D721Med (cell line): ENCODE measurements around the gene CRELD1.
"Not testable (repeated sequence)": the region's sequence is repeated elsewhere in the genome, so short reads cannot be mapped to it uniquely, and the experiment has no call there.

Experiments
- DNase-seq: peaks from one replicate; pipeline ENCODE4 v3.0.0; 2011; ENCODE audit warnings: low spot score; ENCODE audit not compliant: insufficient read length
- FAIRE-seq: peaks from 2 replicates; lab custom pipeline; 2011; peaks lifted over from hg19 to GRCh38; lab: Jason Lieb, UNC
- CTCF ChIP-seq: IDR thresholded peaks from 2 replicates; pipeline ENCODE4 v1.5.1; 2012; ENCODE audit warnings: mild to moderate bottlenecking, control low read depth; ENCODE audit not compliant: insufficient read depth; ENCODE audit errors: missing control alignments

CRELD1 gene

GRCh38 chr3:9899289-9899791 is 34.3 kb upstream of the CRELD1 start:
- TF ChIP-seq CTCF, result no peak
- FAIRE-seq, result no peak

GRCh38 chr3:9900965-9901415 is 32.6 kb upstream of the CRELD1 start:
- not testable (repeated sequence) for FAIRE-seq, DNase-seq

More at GRCh38 chr3:9899289-9899791, 34.3 kb upstream of the CRELD1 start:
- no peak for DNase-seq

GRCh38 chr3:9901967-9902366 is 31.7 kb upstream of the CRELD1 start:
- FAIRE-seq, result no peak
- DNase-seq, result no peak
- no peak for TF ChIP-seq CTCF

- FAIRE-seq (no peak), DNase-seq (no peak)
- no peak for TF ChIP-seq CTCF
Measured at GRCh38 chr3:9902372-9903237, 31.0 kb upstream of the CRELD1 start, which contains the start of gene IL17RE. TSS of gene IL17RE (plus strand) at chr3:9902848. CDS start at chr3:9902933, 85 bp downstream.

- DNase-seq (no peak), FAIRE-seq (no peak)
- no peak for TF ChIP-seq CTCF
Measured at GRCh38 chr3:9903238-9903624, 30.4 kb upstream of the CRELD1 start.

GRCh38 chr3:9903904-9904303 is 29.7 kb upstream of the CRELD1 start:
- no peak for TF ChIP-seq CTCF
- DNase-seq, result no peak
- no peak for FAIRE-seq

- no peak for DNase-seq
Measured at GRCh38 chr3:9906480-9906879, 27.2 kb upstream of the CRELD1 start.

More at GRCh38 chr3:9906480-9906879, 27.2 kb upstream of the CRELD1 start:
- no peak for TF ChIP-seq CTCF
- no peak for FAIRE-seq
